Mucosa of stomach (tissue), 1 donor: Measurements from ENCODE around the gene PCOLCE2.
"Not testable (repeated sequence)": the region's sequence is repeated elsewhere in the genome, so short reads cannot be mapped to it uniquely, and the experiment has no call there.

ENCODE experiments used
- H3K27me3 ChIP-seq: one replicate; pipeline ENCODE4 v1.7.0; 2013; ENCODE audit warnings: mild to moderate bottlenecking, low read length; ENCODE audit not compliant: control insufficient read depth, insufficient read depth
- H3K36me3 ChIP-seq: one replicate; pipeline ENCODE4 v1.7.0; 2013; ENCODE audit warnings: low read length; ENCODE audit not compliant: control insufficient read depth, insufficient read depth
- H3K4me1 ChIP-seq: one replicate; pipeline ENCODE4 v1.7.0; 2013; ENCODE audit warnings: mild to moderate bottlenecking, low read length; ENCODE audit not compliant: control insufficient read depth, insufficient read depth
- H3K4me3 ChIP-seq: one replicate; pipeline ENCODE4 v1.7.0; 2013; ENCODE audit warnings: low read length
- H3K9ac ChIP-seq: one replicate; pipeline ENCODE4 v1.7.0; 2013; ENCODE audit warnings: mild to moderate bottlenecking, low read length, moderate library complexity
- H3K9me3 ChIP-seq: one replicate; pipeline ENCODE4 v1.7.0; 2013; ENCODE audit warnings: mild to moderate bottlenecking, low read length, moderate library complexity; ENCODE audit not compliant: control insufficient read depth
- donor health status: Pancreatic carcinoma.

PCOLCE2 gene

GRCh38 chr3:142896996-142897395, 8.1 kb upstream of the PCOLCE2 start:
- Histone ChIP-seq H3K9ac (no peak overlapping the region), H3K4me1 (no peaks in the 10 kb centered on the region), H3K4me3 (no peak overlapping the region), H3K9me3 (no peaks in the 10 kb centered on the region), H3K36me3 (no peaks in the 10 kb centered on the region), H3K27me3 (peaks cover 6% of the 10 kb centered on the region)

GRCh38 chr3:142896201-142896755, 7.4 kb upstream of the PCOLCE2 start:
- Histone ChIP-seq H3K36me3 (no peaks in the 10 kb centered on the region), H3K9ac (no peak overlapping the region), H3K27me3 (peaks cover 6% of the 10 kb centered on the region), H3K4me3 (no peak overlapping the region), H3K4me1 (no peaks in the 10 kb centered on the region), H3K9me3 (no peaks in the 10 kb centered on the region)

- H3K9ac ChIP-seq = no peak overlapping the region
- H3K27me3 ChIP-seq = peaks cover 13% of the 10 kb centered on the region
- H3K9me3 ChIP-seq = no peaks in the 10 kb centered on the region
- no peak overlapping the region for H3K4me3 ChIP-seq
- H3K36me3 ChIP-seq = no peaks in the 10 kb centered on the region
- no peaks in the 10 kb centered on the region for H3K4me1 ChIP-seq
Observed at GRCh38 chr3:142894493-142894892, 5.6 kb upstream of the PCOLCE2 start.

- Histone ChIP-seq H3K4me3 (no peak overlapping the region), H3K27me3 (peaks cover 27% of the 10 kb centered on the region), H3K4me1 (no peaks in the 10 kb centered on the region), H3K36me3 (no peaks in the 10 kb centered on the region), H3K9ac (no peak overlapping the region), H3K9me3 (no peaks in the 10 kb centered on the region)
Observed at GRCh38 chr3:142892714-142893113, 3.8 kb upstream of the PCOLCE2 start.

GRCh38 chr3:142890592-142890991, 1.7 kb upstream of the PCOLCE2 start:
- H3K36me3 ChIP-seq = no peaks in the 10 kb centered on the region
- H3K9me3 ChIP-seq = no peaks in the 10 kb centered on the region
- peaks cover 39% of the 10 kb centered on the region for H3K27me3 ChIP-seq
- no peak overlapping the region for H3K4me3 ChIP-seq
- H3K4me1 ChIP-seq = no peaks in the 10 kb centered on the region
- H3K9ac ChIP-seq = no peak overlapping the region

- Histone ChIP-seq H3K9ac (peak overlapping the region; percentile 47), H3K36me3 (no peaks in the 10 kb centered on the region), H3K4me3 (peak overlapping the region; percentile 25), H3K27me3 (peaks cover 39% of the 10 kb centered on the region), H3K4me1 (no peaks in the 10 kb centered on the region), H3K9me3 (no peaks in the 10 kb centered on the region)
Observed at GRCh38 chr3:142889212-142890014, 530 bp upstream of the PCOLCE2 start.

- Histone ChIP-seq H3K4me1 (no peaks in the 10 kb centered on the region), H3K36me3 (no peaks in the 10 kb centered on the region), H3K27me3 (peaks cover 39% of the 10 kb centered on the region)
Observed at GRCh38 chr3:142888099-142888480, 793 bp downstream of the PCOLCE2 start.

GRCh38 chr3:142886940-142887339, 1.9 kb downstream of the PCOLCE2 start:
- Histone ChIP-seq H3K27me3 (peaks cover 39% of the 10 kb centered on the region), H3K4me3 (no peak overlapping the region), H3K4me1 (no peaks in the 10 kb centered on the region), H3K9me3 (no peaks in the 10 kb centered on the region), H3K9ac (no peak overlapping the region), H3K36me3 (no peaks in the 10 kb centered on the region)

More at GRCh38 chr3:142888099-142888480, 793 bp downstream of the PCOLCE2 start:
- Histone ChIP-seq H3K9me3 (no peaks in the 10 kb centered on the region), H3K4me3 (no peak overlapping the region), H3K9ac (peak overlapping the region; percentile 31)

- Histone ChIP-seq H3K36me3 (no peaks in the 10 kb centered on the region), H3K9ac (no peak overlapping the region)
Observed at GRCh38 chr3:142886021-142886420, 2.9 kb downstream of the PCOLCE2 start.

GRCh38 chr3:142884531-142884930, 4.4 kb downstream of the PCOLCE2 start:
- Histone ChIP-seq H3K9me3 (no peaks in the 10 kb centered on the region), H3K4me3 (no peak overlapping the region), H3K9ac (no peak overlapping the region), H3K36me3 (no peaks in the 10 kb centered on the region), H3K27me3 (peaks cover 29% of the 10 kb centered on the region), H3K4me1 (no peaks in the 10 kb centered on the region)

More at GRCh38 chr3:142886021-142886420, 2.9 kb downstream of the PCOLCE2 start:
- no peaks in the 10 kb centered on the region for H3K9me3 ChIP-seq
- no peak overlapping the region for H3K4me3 ChIP-seq
- peaks cover 39% of the 10 kb centered on the region for H3K27me3 ChIP-seq
- no peaks in the 10 kb centered on the region for H3K4me1 ChIP-seq

GRCh38 chr3:142883534-142883933, 5.3 kb downstream of the PCOLCE2 start:
- H3K4me3 ChIP-seq, H3K9ac ChIP-seq, H3K36me3 ChIP-seq, H3K4me1 ChIP-seq, H3K9me3 ChIP-seq: not testable (repeated sequence)
- H3K27me3 ChIP-seq = peaks cover 19% of the 10 kb centered on the region

GRCh38 chr3:142881445-142882224, 7.2 kb downstream of the PCOLCE2 start:
- H3K9ac ChIP-seq = no peak overlapping the region
- no peaks in the 10 kb centered on the region for H3K4me1 ChIP-seq
- no peak overlapping the region for H3K4me3 ChIP-seq
- H3K36me3 ChIP-seq = no peaks in the 10 kb centered on the region
- H3K9me3 ChIP-seq = no peaks in the 10 kb centered on the region
- H3K27me3 ChIP-seq = peaks cover 5% of the 10 kb centered on the region
